ENCODE data around the gene PHF8.

DNA sequence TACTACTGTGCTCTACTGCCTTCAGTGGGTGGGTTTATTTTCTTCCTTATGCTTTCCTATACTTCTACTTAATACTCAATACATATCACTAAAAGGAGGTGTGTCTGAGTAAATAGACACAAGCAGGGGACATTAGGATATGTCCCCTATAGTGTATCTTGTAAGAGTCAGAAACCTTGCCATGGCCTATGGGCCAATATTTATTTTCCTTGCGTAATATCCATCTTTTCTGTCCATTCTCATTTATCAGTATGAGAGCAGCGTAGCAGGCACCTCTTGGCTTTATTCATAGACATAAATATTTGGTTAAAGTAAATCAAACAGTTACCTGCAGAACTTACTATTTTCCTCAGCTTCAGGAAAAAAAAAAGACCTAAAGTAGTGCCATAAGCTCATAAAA lies 46.6 kb upstream of the PHF8 start:
- no peak for TF ChIP-seq POLR2AphosphoS5 (IDR thresholded peaks at IDR 0.05; ENCODE audit: low read depth)
- TF ChIP-seq, protein P1, sequence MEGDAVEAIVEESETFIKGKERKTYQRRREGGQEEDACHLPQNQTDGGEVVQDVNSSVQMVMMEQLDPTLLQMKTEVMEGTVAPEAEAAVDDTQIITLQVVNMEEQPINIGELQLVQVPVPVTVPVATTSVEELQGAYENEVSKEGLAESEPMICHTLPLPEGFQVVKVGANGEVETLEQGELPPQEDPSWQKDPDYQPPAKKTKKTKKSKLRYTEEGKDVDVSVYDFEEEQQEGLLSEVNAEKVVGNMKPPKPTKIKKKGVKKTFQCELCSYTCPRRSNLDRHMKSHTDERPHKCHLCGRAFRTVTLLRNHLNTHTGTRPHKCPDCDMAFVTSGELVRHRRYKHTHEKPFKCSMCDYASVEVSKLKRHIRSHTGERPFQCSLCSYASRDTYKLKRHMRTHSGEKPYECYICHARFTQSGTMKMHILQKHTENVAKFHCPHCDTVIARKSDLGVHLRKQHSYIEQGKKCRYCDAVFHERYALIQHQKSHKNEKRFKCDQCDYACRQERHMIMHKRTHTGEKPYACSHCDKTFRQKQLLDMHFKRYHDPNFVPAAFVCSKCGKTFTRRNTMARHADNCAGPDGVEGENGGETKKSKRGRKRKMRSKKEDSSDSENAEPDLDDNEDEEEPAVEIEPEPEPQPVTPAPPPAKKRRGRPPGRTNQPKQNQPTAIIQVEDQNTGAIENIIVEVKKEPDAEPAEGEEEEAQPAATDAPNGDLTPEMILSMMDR (IDR thresholded peaks at IDR 0.05; ENCODE audit: insufficient read depth, low read length): no peak
